ENCODE data around the gene ZNF516. TPM values are rescaled to one million over a fixed set of nuclear protein-coding genes. Genes with fewer than 3 reads are reported as not detected.

ZNF516 gene
- total RNA-seq, 1 donor from 2014 or later: 28.0 TPM

GRCh38 chr18:76496194-76496890, 1.3 kb upstream of the ZNF516 start:
- peak; percentile 89 for DNase-seq
- intact Hi-C loops (cut with DNase I): no loop called here
- peak overlapping the region; percentile 75 for H3K4me3 ChIP-seq
- H3K27ac ChIP-seq: peak overlapping the region; percentile 76
- no peaks in the 10 kb centered on the region for H3K36me3 ChIP-seq
- no peak for TF ChIP-seq CTCF (IDR thresholded peaks at IDR 0.05)
- H3K27me3 ChIP-seq: no peaks in the 10 kb centered on the region
- peak; percentile 43 for ATAC-seq
- no peaks in the 10 kb centered on the region for H3K4me1 ChIP-seq
- no peaks in the 10 kb centered on the region for H3K9me3 ChIP-seq

DNA sequence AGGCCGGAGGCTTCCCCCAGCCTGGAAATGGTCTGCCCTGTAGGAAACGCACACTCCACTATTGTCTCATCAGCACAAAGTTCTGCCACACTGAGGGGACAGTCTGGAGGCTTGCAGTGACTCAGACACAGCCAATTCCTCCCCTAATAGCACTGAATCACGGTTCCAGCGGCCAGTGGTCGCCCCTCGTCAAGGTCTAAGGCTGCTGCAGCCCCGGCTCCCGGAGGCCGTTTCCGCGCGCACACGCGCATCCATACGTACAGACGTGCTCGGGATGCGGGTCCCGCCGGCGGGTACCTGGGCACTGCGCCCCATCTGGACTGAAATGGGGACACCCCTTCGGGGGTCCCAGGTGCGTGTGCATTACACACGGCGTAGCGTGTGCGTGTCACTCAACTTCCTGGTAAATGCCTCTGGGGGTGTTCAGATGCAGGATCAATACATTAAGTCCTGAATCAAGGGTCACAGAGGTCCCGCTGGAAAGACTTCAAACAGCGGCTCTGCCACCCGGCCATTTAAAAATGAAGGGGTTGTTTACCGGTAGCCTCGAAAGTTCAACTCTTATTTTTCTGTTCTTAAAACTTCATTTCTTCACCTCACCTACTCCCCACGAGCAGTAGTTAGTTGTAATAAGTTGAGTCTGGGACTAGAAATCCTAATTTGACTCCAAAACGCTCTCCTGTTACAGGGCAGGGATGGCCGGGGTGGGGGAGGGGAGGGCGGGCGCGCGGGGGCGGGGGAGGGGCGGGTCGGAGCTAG, 572 bp upstream of the ZNF516 start:
- intact Hi-C loops (cut with DNase I): no loop called here
- no peaks in the 10 kb centered on the region for H3K9me3 ChIP-seq
- ATAC-seq (peak; percentile 27), DNase-seq (no peak)
- H3K27me3 ChIP-seq: no peaks in the 10 kb centered on the region
- no peaks in the 10 kb centered on the region for H3K4me1 ChIP-seq
- peak overlapping the region; percentile 75 for H3K4me3 ChIP-seq
- H3K27ac ChIP-seq: peak overlapping the region; percentile 76
- no peak for TF ChIP-seq CTCF (IDR thresholded peaks at IDR 0.05)
- H3K36me3 ChIP-seq: no peaks in the 10 kb centered on the region

- H3K4me3 ChIP-seq: peak overlapping the region; percentile 84
- intact Hi-C loops (cut with DNase I): no loop called here
Measured at GRCh38 chr18:76494231-76495005, 624 bp downstream of the ZNF516 start.

DNA sequence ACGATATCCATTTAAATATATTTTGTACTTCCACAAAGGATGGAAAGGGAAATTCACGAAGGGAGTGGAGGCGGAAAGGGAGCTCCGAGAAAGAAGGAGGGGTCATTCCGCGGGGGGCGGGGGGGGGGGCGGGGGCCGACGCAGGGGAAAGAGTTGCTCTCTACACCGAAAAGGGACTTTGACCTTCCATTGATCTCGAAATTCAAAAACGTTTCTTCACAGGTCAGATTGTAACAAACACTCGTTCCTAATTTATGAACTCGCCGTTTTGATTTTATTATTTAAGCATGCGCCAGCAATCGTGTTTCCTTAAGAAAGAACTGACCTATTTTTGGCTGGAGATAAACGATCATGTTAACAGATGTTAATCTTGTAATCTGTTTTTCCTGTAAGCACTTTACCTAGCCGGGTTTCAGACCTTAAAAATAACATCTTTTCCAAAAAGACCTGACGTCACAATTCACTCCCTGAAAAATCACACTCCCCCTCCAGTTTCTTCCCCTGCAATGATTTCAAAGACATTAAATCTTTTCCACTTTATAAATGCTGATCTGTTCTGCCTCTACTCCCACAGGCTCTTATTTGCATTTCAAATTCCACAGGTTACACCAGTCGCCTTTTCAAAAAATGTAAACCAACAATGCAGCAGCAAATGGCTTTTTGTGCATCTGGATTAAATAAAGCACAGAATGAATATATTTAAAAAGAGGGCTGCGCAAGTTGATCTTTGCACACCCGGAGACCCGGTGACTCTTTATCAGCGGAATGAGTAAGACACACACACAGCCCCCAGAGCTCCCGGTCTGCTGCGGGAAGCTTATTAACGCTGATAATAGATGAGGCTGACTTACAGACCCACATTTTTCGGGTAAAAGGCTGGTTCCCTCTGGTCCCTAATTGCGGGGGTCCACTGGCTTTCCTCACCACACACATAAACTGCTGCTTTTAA, 1.6 kb downstream of the ZNF516 start:
- intact Hi-C loops (cut with DNase I): no loop called here
- no peaks in the 10 kb centered on the region for H3K4me1 ChIP-seq
- no peaks in the 10 kb centered on the region for H3K9me3 ChIP-seq
- H3K27me3 ChIP-seq: no peaks in the 10 kb centered on the region
- H3K4me3 ChIP-seq: peak overlapping the region; percentile 84
- no peaks in the 10 kb centered on the region for H3K36me3 ChIP-seq
- ATAC-seq (peak; percentile 0), DNase-seq (no peak)
- TF ChIP-seq CTCF (IDR thresholded peaks at IDR 0.05): no peak
- H3K27ac ChIP-seq: peak overlapping the region; percentile 33

More at GRCh38 chr18:76494231-76495005, 624 bp downstream of the ZNF516 start:
- ATAC-seq: no peak
- Histone ChIP-seq H3K27me3 (no peaks in the 10 kb centered on the region), H3K9me3 (no peaks in the 10 kb centered on the region), H3K4me1 (no peaks in the 10 kb centered on the region), H3K36me3 (no peaks in the 10 kb centered on the region), H3K27ac (peak overlapping the region; percentile 33)
- DNase-seq: no peak
- TF ChIP-seq CTCF (IDR thresholded peaks at IDR 0.05): no peak

Data from upper lobe of right lung (tissue), 1 donor.